SK-N-SH (cell line): ENCODE measurements around the gene SH2D3C. TPM values are rescaled to one million over a fixed set of nuclear protein-coding genes. Genes with fewer than 3 reads are reported as not detected.

Experiments
- CTCF ChIA-PET: fragments of 300-600, 350-600 bp; formaldehyde crosslinking; extraction: SDS; loops from one replicate; lab custom pipeline; 2021; lab: Yijun Ruan, JAX
- POLR2A ChIA-PET: fragments of 350-600 bp; sonication (Branson Sonifier 250); formaldehyde crosslinking; extraction: SDS; loops from one replicate; lab custom pipeline; 2020; ENCODE audit warnings: antibody characterized with exemption, inconsistent platforms; lab: Yijun Ruan, JAX
- DNase-seq: peaks from one replicate; pipeline ENCODE4 v3.0.0; 2012
- H2AFZ ChIP-seq: fragments of 200-600 bp; sonication (generic); 2 replicates; pipeline ENCODE4 v1.8.1; 2016; ENCODE audit warnings: antibody characterized with exemption, mild to moderate bottlenecking, low read depth
- H3F3A ChIP-seq: fragments of 200-600 bp; sonication (generic); replicated peaks from 2 replicates; pipeline ENCODE3; 2016; ENCODE audit warnings: antibody characterized with exemption, mild to moderate bottlenecking; ENCODE audit not compliant: insufficient read depth
- H3K27ac ChIP-seq, 2 experiments: fragments of 200-500 bp in 1 of 2; fragments of 200-600 bp in 1 of 2; sonication (Bioruptor generic) in 1 of 2; sonication (generic), shearing (Covaris generic) in 1 of 2; 2 replicates each; pipeline versions ENCODE4 v1.5.1 to v1.6.1; 2014 to 2016; ENCODE audit warnings: low read depth in 2 of 2, inconsistent platforms in 1 of 2, low read length in 1 of 2, mild to moderate bottlenecking in 1 of 2, mixed read lengths in 1 of 2
- H3K27me3 ChIP-seq: fragments of 200-600 bp; sonication (generic), shearing (Covaris generic); 2 replicates; pipeline ENCODE4 v1.6.1; 2016; ENCODE audit warnings: mixed run types; ENCODE audit not compliant: insufficient read depth
- H3K36me3 ChIP-seq, 2 experiments: fragments of 200-500 bp in 1 of 2; fragments of 200-600 bp in 1 of 2; sonication (Bioruptor generic) in 1 of 2; sonication (generic) in 1 of 2; replicated peaks in 1 of 2; 2 replicates each; pipeline versions ENCODE3 to v1.5.1; 2014 to 2016; ENCODE audit warnings: low read length in 1 of 2, mild to moderate bottlenecking in 1 of 2; ENCODE audit not compliant: insufficient read depth in 2 of 2, control insufficient read depth in 1 of 2
- H3K4me1 ChIP-seq, 2 experiments: fragments of 200-500 bp in 1 of 2; fragments of 200-600 bp in 1 of 2; sonication (Bioruptor generic) in 1 of 2; sonication (generic), shearing (Covaris generic) in 1 of 2; 2 replicates each; pipeline versions ENCODE4 v1.5.1 to v1.6.1; 2014 to 2016; ENCODE audit warnings: low read depth in 1 of 2, low read length in 1 of 2, mixed run types in 1 of 2; ENCODE audit not compliant: insufficient read depth in 2 of 2, control insufficient read depth in 1 of 2
- H3K4me2 ChIP-seq: fragments of 200-600 bp; sonication (generic), shearing (Covaris generic); 2 replicates; pipeline ENCODE4 v1.6.1; 2017; ENCODE audit warnings: mixed run types
- H3K4me3 ChIP-seq, 2 experiments: fragments of 200-500 bp in 1 of 2; fragments of 200-600 bp in 1 of 2; sonication (Bioruptor generic) in 1 of 2; sonication (generic), shearing (Covaris generic) in 1 of 2; 2 replicates each; pipeline versions ENCODE4 v1.5.1 to v1.8.1; 2014 to 2016; ENCODE audit warnings: low read depth in 2 of 2, inconsistent platforms in 1 of 2, low read length in 1 of 2, mild to moderate bottlenecking in 1 of 2, mixed read lengths in 1 of 2, moderate library complexity in 1 of 2
- H3K79me2 ChIP-seq: fragments of 200-600 bp; sonication (generic); 2 replicates; pipeline ENCODE4 v1.8.1; 2017; ENCODE audit warnings: mild to moderate bottlenecking; ENCODE audit not compliant: insufficient read depth
- H3K9ac ChIP-seq: fragments of 200-600 bp; sonication (generic); 2 replicates; pipeline ENCODE4 v1.6.1; 2017; ENCODE audit warnings: mixed run types
- H3K9me2 ChIP-seq: fragments of 200-600 bp; sonication (generic); 2 replicates; pipeline ENCODE4 v1.6.1; 2017; ENCODE audit warnings: mixed run types
- H3K9me3 ChIP-seq: fragments of 200-600 bp; sonication (generic); 2 replicates; pipeline ENCODE4 v1.6.1; 2017; ENCODE audit warnings: mixed run types, mild to moderate bottlenecking, moderate library complexity
- H4K20me1 ChIP-seq: fragments of 200-600 bp; sonication (generic); 2 replicates; pipeline ENCODE4 v1.6.1; 2017; ENCODE audit warnings: mild to moderate bottlenecking, mixed run types; ENCODE audit not compliant: insufficient read depth
- CHD2 ChIP-seq: fragments of 150-350 bp; IDR thresholded peaks from 2 replicates; pipeline ENCODE4 v1.6.1; 2018; ENCODE audit warnings: low read length; ENCODE audit not compliant: partially characterized antibody
- EP300 ChIP-seq, 2 experiments: IDR thresholded peaks; 2 replicates each; pipeline versions ENCODE4 v1.4.0 to v1.6.1; 2012; ENCODE audit warnings: borderline replicate concordance in 1 of 2, low read depth in 1 of 2, low read length in 1 of 2
- FOSL2 ChIP-seq: IDR thresholded peaks from 2 replicates; pipeline ENCODE4 v1.4.0; 2012; ENCODE audit warnings: low read depth, mild to moderate bottlenecking, moderate library complexity, borderline replicate concordance
- GATA2 ChIP-seq: sonication (generic); formaldehyde crosslinking; IDR thresholded peaks from 2 replicates; pipeline ENCODE4 v1.5.0; 2020; ENCODE audit warnings: mild to moderate bottlenecking, missing genetic modification reagents
- IRF3 ChIP-seq: fragments of 150-350 bp; IDR thresholded peaks from 2 replicates; pipeline ENCODE4 v1.6.1; 2016; ENCODE audit warnings: mild to moderate bottlenecking, low read depth, low read length
- MAX ChIP-seq: IDR thresholded peaks from 2 replicates; pipeline ENCODE4 v1.4.0; 2012; ENCODE audit warnings: low read depth
- MEF2A ChIP-seq: IDR thresholded peaks from 2 replicates; pipeline ENCODE4 v1.4.0; 2012; ENCODE audit warnings: low read depth, borderline replicate concordance
- MXI1 ChIP-seq: IDR thresholded peaks from 2 replicates; pipeline ENCODE4 v1.6.1; 2012; ENCODE audit warnings: mild to moderate bottlenecking, low read depth, low read length, improper control_type of control experiment
- NFIC ChIP-seq: IDR thresholded peaks from 2 replicates; pipeline ENCODE4 v1.4.0; 2012; ENCODE audit warnings: borderline replicate concordance
- NRF1 ChIP-seq: IDR thresholded peaks from 2 replicates; pipeline ENCODE4 v1.6.1; 2012; ENCODE audit warnings: low read depth, mild to moderate bottlenecking, low read length
- POLR2AphosphoS5 ChIP-seq: IDR thresholded peaks from 2 replicates; pipeline ENCODE4 v1.6.1; 2012; ENCODE audit warnings: low read depth, low read length
- RAD21 ChIP-seq: IDR thresholded peaks from 2 replicates; pipeline ENCODE4 v1.6.1; 2012; ENCODE audit warnings: mild to moderate bottlenecking, low read length
- RFX5 ChIP-seq: IDR thresholded peaks from 2 replicates; pipeline ENCODE4 v1.6.1; 2012; ENCODE audit warnings: mild to moderate bottlenecking, improper control_type of control experiment, low read length
- SIN3A ChIP-seq: IDR thresholded peaks from 2 replicates; pipeline ENCODE4 v1.6.1; 2012; ENCODE audit warnings: low read depth, mild to moderate bottlenecking, low read length, moderate library complexity, borderline replicate concordance
- SMC3 ChIP-seq: IDR thresholded peaks from 2 replicates; pipeline ENCODE4 v1.6.1; 2012; ENCODE audit warnings: low read depth, low read length, improper control_type of control experiment
- TAF1 ChIP-seq: IDR thresholded peaks from 2 replicates; pipeline ENCODE4 v1.6.1; 2012; ENCODE audit warnings: low read depth, mild to moderate bottlenecking, low read length, moderate library complexity, borderline replicate concordance
- USF2 ChIP-seq: fragments of 150-350 bp; IDR thresholded peaks from 2 replicates; pipeline ENCODE4 v1.6.1; 2017; ENCODE audit warnings: antibody characterized with exemption, low read length, low read depth, borderline replicate concordance
- ZBTB33 ChIP-seq: IDR thresholded peaks from 2 replicates; pipeline ENCODE4 v1.4.0; 2012; ENCODE audit warnings: low read depth, borderline replicate concordance
- WGBS: methylation state at CpG from one replicate; pipeline ENCODE4 v1.1.6; 2017; ENCODE audit warnings: low lambda C conversion rate; 5-methylcytosine and 5-hydroxymethylcytosine counted together
- polyA plus RNA-seq, 3 experiments: library from polyadenylated mRNA; depleted of rRNA; stranded (reverse); fragments of >200 nt; gene quantifications; 2 replicates each; pipeline ENCODE4 v1.2.3, GENCODE V29; 2012
- TF ChIP-seq, protein P1 (sequence below): IDR thresholded peaks from 2 replicates; pipeline ENCODE4 v1.4.0; 2012; ENCODE audit warnings: low read depth, borderline replicate concordance
- TF ChIP-seq, protein P2 (sequence below): IDR thresholded peaks from 2 replicates; pipeline ENCODE4; 2012

Gene SH2D3C
- polyA plus RNA-seq, 1 of the 3 experiments (the other 2 are of a cell fraction): 0.15 TPM

DNA sequence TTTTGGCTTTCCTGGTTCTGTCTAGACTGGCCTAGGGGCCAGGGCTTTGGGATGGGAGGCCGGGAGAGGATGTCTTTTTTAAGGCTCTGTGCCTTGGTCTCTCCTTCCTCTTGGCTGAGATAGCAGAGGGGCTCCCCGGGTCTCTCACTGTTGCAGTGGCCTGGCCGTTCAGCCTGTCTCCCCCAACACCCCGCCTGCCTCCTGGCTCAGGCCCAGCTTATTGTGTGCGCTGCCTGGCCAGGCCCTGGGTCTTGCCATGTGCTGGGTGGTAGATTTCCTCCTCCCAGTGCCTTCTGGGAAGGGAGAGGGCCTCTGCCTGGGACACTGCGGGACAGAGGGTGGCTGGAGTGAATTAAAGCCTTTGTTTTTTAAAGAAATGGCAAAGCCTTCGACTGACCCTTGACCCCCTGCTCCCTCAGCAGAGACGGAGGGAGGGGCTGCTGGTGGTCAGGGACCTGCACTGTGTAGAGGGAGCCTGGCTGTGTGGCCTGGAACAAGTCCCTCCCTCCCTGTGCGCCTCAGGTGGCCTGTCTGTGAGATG lies 35.3 kb upstream of the SH2D3C start:
- H3K4me2 ChIP-seq: no peak overlapping the region
- 0 out of 2 replicates have a peak, but pooled peaks cover 3% of the 10 kb centered on the region for H3K79me2 ChIP-seq
- POLR2A ChIA-PET: no interaction called here
- peak overlapping the region in 1 of 2 experiments; percentile 75; a peak in 2 of 4 replicates for H3K27ac ChIP-seq
- H3K9me2 ChIP-seq: no peaks in the 10 kb centered on the region
- H3K9me3 ChIP-seq: no peaks in the 10 kb centered on the region
- peaks cover 0 to 39% of the 10 kb centered on the region in 2 experiments; a peak in 1 of 4 replicates for H3K4me1 ChIP-seq
- WGBS: 81% methylated on average over 6 of the region's 9 CpGs
- no peak overlapping the region for H2AFZ ChIP-seq
- TF ChIP-seq, protein P1, sequence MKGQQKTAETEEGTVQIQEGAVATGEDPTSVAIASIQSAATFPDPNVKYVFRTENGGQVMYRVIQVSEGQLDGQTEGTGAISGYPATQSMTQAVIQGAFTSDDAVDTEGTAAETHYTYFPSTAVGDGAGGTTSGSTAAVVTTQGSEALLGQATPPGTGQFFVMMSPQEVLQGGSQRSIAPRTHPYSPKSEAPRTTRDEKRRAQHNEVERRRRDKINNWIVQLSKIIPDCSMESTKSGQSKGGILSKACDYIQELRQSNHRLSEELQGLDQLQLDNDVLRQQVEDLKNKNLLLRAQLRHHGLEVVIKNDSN: no peak
- TF ChIP-seq GATA2 (CRISPR knock-in tag) (no peak), MEF2A (no peak), SMC3 (no peak), ZBTB33 (no peak), IRF3 (no peak), CHD2 (no peak), RFX5 (no peak), MAX (no peak), RAD21 (no peak), USF2 (no peak), POLR2AphosphoS5 (no peak), NRF1 (no peak), SIN3A (no peak), MXI1 (no peak), NFIC (no peak), FOSL2 (no peak), TAF1 (no peak), EP300 (IDR thresholded peaks at IDR 0.05; ENCODE audit: borderline replicate concordance in 1 of 2, low read depth in 1 of 2, low read length in 1 of 2) (no peak)
- TF ChIP-seq, protein P2, sequence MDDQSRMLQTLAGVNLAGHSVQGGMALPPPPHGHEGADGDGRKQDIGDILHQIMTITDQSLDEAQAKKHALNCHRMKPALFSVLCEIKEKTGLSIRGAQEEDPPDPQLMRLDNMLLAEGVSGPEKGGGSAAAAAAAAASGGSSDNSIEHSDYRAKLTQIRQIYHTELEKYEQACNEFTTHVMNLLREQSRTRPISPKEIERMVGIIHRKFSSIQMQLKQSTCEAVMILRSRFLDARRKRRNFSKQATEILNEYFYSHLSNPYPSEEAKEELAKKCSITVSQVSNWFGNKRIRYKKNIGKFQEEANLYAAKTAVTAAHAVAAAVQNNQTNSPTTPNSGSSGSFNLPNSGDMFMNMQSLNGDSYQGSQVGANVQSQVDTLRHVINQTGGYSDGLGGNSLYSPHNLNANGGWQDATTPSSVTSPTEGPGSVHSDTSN: no peak
- peaks cover 8% of the 10 kb centered on the region for H3F3A ChIP-seq
- no peaks in the 10 kb centered on the region for H4K20me1 ChIP-seq
- H3K27me3 ChIP-seq: no peaks in the 10 kb centered on the region
- H3K4me3 ChIP-seq: no peak overlapping the region
- H3K9ac ChIP-seq: no peak overlapping the region
- H3K36me3 ChIP-seq: peaks cover 14 to 34% of the 10 kb centered on the region in 2 experiments
- CTCF ChIA-PET: interaction anchor here (1.0 kb wide), 1 partner anchor 10 kb away, joined by 4 read pairs; no protein-coding TSS in a partner anchor
- DNase-seq: peak; percentile 53
